PC-3 (cell line): ENCODE results near the gene MYO6. TPM values are rescaled to one million over a fixed set of nuclear protein-coding genes. Genes with fewer than 3 reads are reported as not detected.

Experiments used
- ATAC-seq: fragments of 200-7000 bp; cut with Tn5 transposase; 2 replicates; pipeline ENCODE4 v1.9.1; 2020; ENCODE audit warnings: mild to moderate bottlenecking, moderate library complexity
- BruUV-seq: library from RNA; stranded (reverse); fragments of 400-500 nt; replicated peaks from 2 replicates; lab custom pipeline; 2021; lab: Mats Ljungman, UMichigan
- CTCF ChIA-PET: fragments of 300-600 bp; sonication (Branson Sonifier 250); formaldehyde crosslinking; loops from one replicate; lab custom pipeline; 2022; ENCODE audit warnings: antibody characterized with exemption; lab: Charles Lee
- POLR2A ChIA-PET: fragments of 300-600 bp; sonication (Branson Sonifier 250); formaldehyde crosslinking; loops from one replicate; lab custom pipeline; 2022; ENCODE audit warnings: antibody characterized with exemption; ENCODE audit not compliant: unreplicated experiment; lab: Charles Lee
- DNase-seq: peaks from one replicate; pipeline ENCODE4 v3.0.0-alpha.2; 2015
- H2AFZ ChIP-seq: fragments of 300-600 bp; sonication (generic); 2 replicates; pipeline ENCODE4 v1.6.0; 2016; ENCODE audit warnings: antibody characterized with exemption, low read length
- H3F3A ChIP-seq: fragments of 300-600 bp; sonication (generic); one replicate; pipeline ENCODE4 v1.6.0; 2017; ENCODE audit warnings: antibody characterized with exemption, low read length, control low read depth, mild to moderate bottlenecking; ENCODE audit not compliant: unreplicated experiment
- H3K27ac ChIP-seq: fragments of 300-600 bp; sonication (generic); 2 replicates; pipeline ENCODE4 v1.5.1; 2016; ENCODE audit warnings: mild to moderate bottlenecking, low read length
- H3K27me3 ChIP-seq: fragments of 300-600 bp; sonication (generic); 2 replicates; pipeline ENCODE4 v1.6.1; 2016; ENCODE audit warnings: low read length, mixed read lengths
- H3K36me3 ChIP-seq: fragments of 300-600 bp; sonication (generic); 2 replicates; pipeline ENCODE4 v1.6.1; 2016; ENCODE audit warnings: low read depth, mixed run types, low read length, mixed read lengths
- H3K4me1 ChIP-seq: fragments of 300-600 bp; sonication (generic); 2 replicates; pipeline ENCODE4 v1.5.1; 2016; ENCODE audit warnings: low read length; ENCODE audit not compliant: insufficient read depth
- H3K4me2 ChIP-seq: fragments of 300-600 bp; sonication (generic); 2 replicates; pipeline ENCODE4 v1.6.0; 2016; ENCODE audit warnings: low read length
- H3K4me3 ChIP-seq: fragments of 300-600 bp; sonication (generic); 2 replicates; pipeline ENCODE4 v1.5.1; 2016; ENCODE audit warnings: mild to moderate bottlenecking, low read length, mixed read lengths
- H3K79me2 ChIP-seq: fragments of 300-600 bp; sonication (generic); 2 replicates; pipeline ENCODE4 v1.6.1; 2017; ENCODE audit warnings: low read length, mixed read lengths
- H3K9ac ChIP-seq: fragments of 300-600 bp; sonication (generic); 2 replicates; pipeline ENCODE4 v1.6.0; 2016; ENCODE audit warnings: mild to moderate bottlenecking, low read length
- H3K9me2 ChIP-seq: fragments of 300-600 bp; sonication (generic); replicated peaks from 2 replicates; pipeline ENCODE4 v1.6.1; 2016; ENCODE audit warnings: mixed run types, low read length, mixed read lengths
- H3K9me3 ChIP-seq: fragments of 300-600 bp; sonication (generic); 2 replicates; pipeline ENCODE4 v1.6.1; 2016; ENCODE audit warnings: low read length, mixed read lengths
- H4K20me1 ChIP-seq: fragments of 300-600 bp; sonication (generic); 2 replicates; pipeline ENCODE4 v1.6.1; 2016; ENCODE audit warnings: low read length, mixed read lengths
- CTCF ChIP-seq: fragments of 300-600 bp; sonication (generic); conservative IDR thresholded peaks from 2 replicates; pipeline ENCODE4 v1.5.1; 2017; ENCODE audit warnings: antibody characterized with exemption, low read depth, mild to moderate bottlenecking, low read length
- EZH2 ChIP-seq: fragments of 300-600 bp; sonication (generic); IDR thresholded peaks from one replicate; pipeline ENCODE4 v1.6.1; 2017; ENCODE audit warnings: antibody characterized with exemption, mild to moderate bottlenecking, low read length; ENCODE audit not compliant: unreplicated experiment
- EZH2phosphoT487 ChIP-seq: fragments of 300-600 bp; sonication (generic); IDR thresholded peaks from 2 replicates; pipeline ENCODE4 v1.6.1; 2018; ENCODE audit warnings: mild to moderate bottlenecking, antibody characterized with exemption, low read length, borderline replicate concordance
- intact Hi-C: fragments of 100-400 bp; cut with micrococcal nuclease; formaldehyde crosslinking; loops from 2 replicates; pipeline ENCODE4 v1.9.0; 2023
- total RNA-seq: library from RNA; depleted of rRNA; stranded (reverse); fragments of >200 nt; gene quantifications from 2 replicates; pipeline ENCODE4 v1.2.3, GENCODE V29; 2014

Gene MYO6
- total RNA-seq, 1 experiment from 2014 or later = 10.2 TPM

DNA sequence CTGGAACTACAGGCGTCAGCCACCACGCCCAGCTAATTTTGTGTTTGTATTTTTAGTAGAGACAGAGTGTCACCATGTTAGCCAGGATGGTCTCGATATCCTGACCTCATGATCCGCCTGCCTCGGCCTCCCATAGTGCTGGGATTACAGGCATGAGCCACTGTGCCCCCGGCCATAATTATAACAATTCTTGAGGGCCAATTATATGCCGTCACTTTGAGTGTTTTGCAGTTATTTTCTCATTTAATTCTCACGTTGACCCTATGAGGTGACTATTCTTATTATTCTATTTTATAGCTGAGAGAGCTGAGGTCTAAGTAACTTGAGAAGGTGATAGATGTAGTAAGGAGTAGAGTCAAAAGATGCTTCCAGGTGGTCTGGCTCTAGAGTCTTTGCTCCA, 13.0 kb downstream of the MYO6 start:
- TF ChIP-seq EZH2 = no peak
- TF ChIP-seq EZH2phosphoT487 = no peak
- TF ChIP-seq CTCF = no peak
- CTCF ChIA-PET = no interaction called here
- H3K27ac ChIP-seq = no peak overlapping the region
- intact Hi-C loops = no loop called here
- no peaks in the 10 kb centered on the region for H3F3A ChIP-seq
- H3K27me3 ChIP-seq = no peaks in the 10 kb centered on the region
- no peak overlapping the region for H3K4me2 ChIP-seq
- H3K4me3 ChIP-seq = no peak overlapping the region
- BruUV-seq = no TSS peak
- H2AFZ ChIP-seq = no peak overlapping the region
- no peaks in the 10 kb centered on the region for H3K9me2 ChIP-seq
- no peaks in the 10 kb centered on the region for H3K36me3 ChIP-seq
- DNase-seq = no peak
- H3K9me3 ChIP-seq = no peaks in the 10 kb centered on the region
- H3K4me1 ChIP-seq = no peaks in the 10 kb centered on the region
- no peak overlapping the region for H3K9ac ChIP-seq
- POLR2A ChIA-PET = no interaction called here
- H4K20me1 ChIP-seq = no peaks in the 10 kb centered on the region
- no peak for ATAC-seq
- H3K79me2 ChIP-seq = peaks cover 58% of the 10 kb centered on the region

GRCh38 chr6:75766387-75766786, 17.3 kb downstream of the MYO6 start:
- Histone ChIP-seq H3K79me2 (peaks cover 30% of the 10 kb centered on the region), H3K9me2 (no peaks in the 10 kb centered on the region), H3K4me2 (no peak overlapping the region), H3K36me3 (no peaks in the 10 kb centered on the region), H3K9me3 (no peaks in the 10 kb centered on the region), H3K27ac (no peak overlapping the region), H3K9ac (no peak overlapping the region), H3K27me3 (no peaks in the 10 kb centered on the region), H4K20me1 (no peaks in the 10 kb centered on the region), H3K4me1 (no peaks in the 10 kb centered on the region), H3K4me3 (no peak overlapping the region), H2AFZ (no peak overlapping the region), H3F3A (no peaks in the 10 kb centered on the region)
- intact Hi-C loops = no loop called here
- DNase-seq (no peak), ATAC-seq (no peak)
- no TSS peak for BruUV-seq
- CTCF ChIA-PET = no interaction called here
- POLR2A ChIA-PET = no interaction called here
- TF ChIP-seq EZH2phosphoT487 (no peak), CTCF (no peak), EZH2 (no peak)

- ChIA-PET POLR2A (no interaction called here), CTCF (no interaction called here)
- H3K9me3 ChIP-seq = no peaks in the 10 kb centered on the region
- H3K27ac ChIP-seq = no peak overlapping the region
- ATAC-seq = no peak
- no peaks in the 10 kb centered on the region for H3K27me3 ChIP-seq
- peaks cover 23% of the 10 kb centered on the region for H3K79me2 ChIP-seq
- H2AFZ ChIP-seq = no peak overlapping the region
- TF ChIP-seq EZH2 (no peak), EZH2phosphoT487 (no peak), CTCF (no peak)
- no peaks in the 10 kb centered on the region for H3K9me2 ChIP-seq
- H3K36me3 ChIP-seq = no peaks in the 10 kb centered on the region
- H3K4me1 ChIP-seq = no peaks in the 10 kb centered on the region
- DNase-seq = no peak
- intact Hi-C loops = no loop called here
- H3K9ac ChIP-seq = no peak overlapping the region
- H4K20me1 ChIP-seq = no peaks in the 10 kb centered on the region
- no TSS peak for BruUV-seq
- H3K4me3 ChIP-seq = no peak overlapping the region
- no peaks in the 10 kb centered on the region for H3F3A ChIP-seq
- no peak overlapping the region for H3K4me2 ChIP-seq
These were observed 21.8 kb downstream of the MYO6 start for GRCh38 chr6:75770844-75771243.
